ENCODE results near the gene EIF4E2.

DNA sequence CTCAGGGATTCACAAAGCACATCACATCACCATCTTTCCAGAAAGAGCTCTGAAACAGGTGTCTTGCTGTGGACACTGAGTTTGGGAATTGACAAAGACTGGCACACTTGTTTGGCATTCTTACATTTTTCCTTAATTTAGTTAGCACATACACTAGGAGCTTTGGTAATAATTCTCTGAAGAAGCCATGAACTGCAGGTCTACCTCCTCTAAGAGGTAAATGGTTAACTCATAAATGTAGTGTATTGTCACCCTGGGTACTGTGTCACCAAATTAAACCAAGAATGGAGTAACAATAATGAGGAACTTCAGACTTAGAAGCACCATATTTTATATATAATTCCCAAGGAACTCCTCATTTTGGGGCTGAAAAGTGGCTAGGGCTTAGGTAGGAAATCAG is 22.6 kb downstream of the EIF4E2 start:
- TF ChIP-seq, protein P1, sequence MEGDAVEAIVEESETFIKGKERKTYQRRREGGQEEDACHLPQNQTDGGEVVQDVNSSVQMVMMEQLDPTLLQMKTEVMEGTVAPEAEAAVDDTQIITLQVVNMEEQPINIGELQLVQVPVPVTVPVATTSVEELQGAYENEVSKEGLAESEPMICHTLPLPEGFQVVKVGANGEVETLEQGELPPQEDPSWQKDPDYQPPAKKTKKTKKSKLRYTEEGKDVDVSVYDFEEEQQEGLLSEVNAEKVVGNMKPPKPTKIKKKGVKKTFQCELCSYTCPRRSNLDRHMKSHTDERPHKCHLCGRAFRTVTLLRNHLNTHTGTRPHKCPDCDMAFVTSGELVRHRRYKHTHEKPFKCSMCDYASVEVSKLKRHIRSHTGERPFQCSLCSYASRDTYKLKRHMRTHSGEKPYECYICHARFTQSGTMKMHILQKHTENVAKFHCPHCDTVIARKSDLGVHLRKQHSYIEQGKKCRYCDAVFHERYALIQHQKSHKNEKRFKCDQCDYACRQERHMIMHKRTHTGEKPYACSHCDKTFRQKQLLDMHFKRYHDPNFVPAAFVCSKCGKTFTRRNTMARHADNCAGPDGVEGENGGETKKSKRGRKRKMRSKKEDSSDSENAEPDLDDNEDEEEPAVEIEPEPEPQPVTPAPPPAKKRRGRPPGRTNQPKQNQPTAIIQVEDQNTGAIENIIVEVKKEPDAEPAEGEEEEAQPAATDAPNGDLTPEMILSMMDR (IDR thresholded peaks at IDR 0.05; ENCODE audit: low read length) = no peak
- no peak for TF ChIP-seq EZH2 (IDR thresholded peaks at IDR 0.05; ENCODE audit: borderline replicate concordance, low read length)

Data from OCI-LY1 (cell line).